ENCODE results near the gene ACSM2A.

DNA sequence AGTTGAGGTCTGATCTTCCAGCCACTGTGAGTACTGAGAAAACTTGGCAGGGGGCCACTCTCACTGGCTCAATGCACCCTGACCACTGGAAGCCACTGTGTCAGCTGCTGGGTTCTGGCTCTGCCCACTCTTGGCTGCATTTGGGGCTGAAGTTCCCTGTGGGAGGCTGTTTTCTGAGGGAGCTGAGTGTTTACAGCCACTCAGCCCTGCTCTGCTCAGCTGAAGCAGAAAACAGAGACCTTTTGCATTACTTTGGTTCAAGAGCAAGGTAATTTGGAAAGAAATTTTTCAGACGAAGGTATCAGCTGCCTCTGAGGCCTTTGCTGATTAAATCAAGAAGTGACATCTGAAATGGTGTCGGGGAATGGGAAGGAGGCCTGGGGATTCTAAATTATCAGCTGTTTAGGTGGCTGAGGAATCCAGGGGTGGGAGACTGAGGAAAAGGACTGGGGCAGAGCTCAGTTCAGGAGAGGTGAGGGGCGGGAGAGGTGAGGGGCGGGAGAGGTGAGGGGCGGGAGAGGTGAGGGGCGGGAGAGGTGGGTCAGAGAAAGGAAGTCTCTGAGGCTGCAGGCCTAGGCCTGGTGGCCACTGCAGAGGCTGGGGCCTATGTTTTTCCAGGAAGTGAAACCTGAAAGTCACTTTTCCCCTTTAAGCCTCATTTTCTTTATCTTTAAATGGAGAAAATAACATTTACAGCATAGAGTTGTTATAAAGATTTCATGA lies 41.8 kb upstream of the ACSM2A start, which contains the start of gene ACSM5:
- TF ChIP-seq CTCF (IDR thresholded peaks at IDR 0.05) = no peak
- no peak for TF ChIP-seq POLR2A (IDR thresholded peaks at IDR 0.05)
